Fibroblast of lung (primary cell): Measurements from ENCODE around the gene DIAPH3. TPM values are rescaled to one million over a fixed set of nuclear protein-coding genes. Genes with fewer than 3 reads are reported as not detected.

ENCODE experiments used
- DNase-seq, 2 donors: peaks; one replicate each; pipeline versions ENCODE4 v3.0.0 to v3.0.0-alpha.2; 2010; ENCODE audit warnings: low read depth in 2 of 2
- H2AFZ ChIP-seq: 2 replicates; pipeline ENCODE4 v1.5.1; 2012; ENCODE audit warnings: low read length, control low read depth, inconsistent platforms
- H3K27ac ChIP-seq: 2 replicates; pipeline ENCODE4 v1.5.1; 2011; ENCODE audit warnings: low read length, control low read depth; ENCODE audit not compliant: insufficient read depth
- H3K27me3 ChIP-seq: 2 replicates; pipeline ENCODE4 v1.5.1; 2011; ENCODE audit warnings: mild to moderate bottlenecking, low read length; ENCODE audit not compliant: control insufficient read depth, insufficient read depth
- H3K36me3 ChIP-seq: 2 replicates; pipeline ENCODE4 v1.5.1; 2011; ENCODE audit warnings: low read length; ENCODE audit not compliant: control insufficient read depth, insufficient read depth
- H3K4me1 ChIP-seq: 2 replicates; pipeline ENCODE4 v1.5.1; 2011; ENCODE audit warnings: low read length; ENCODE audit not compliant: control insufficient read depth, insufficient read depth; ENCODE audit errors: extremely low read depth
- H3K4me2 ChIP-seq: 2 replicates; pipeline ENCODE4 v1.5.1; 2011; ENCODE audit warnings: low read length, control low read depth; ENCODE audit not compliant: insufficient read depth; ENCODE audit errors: extremely low read depth
- H3K4me3 ChIP-seq, 4 experiments: fragments of 200-600 bp in 1 of 4; sonication (generic) in 1 of 4; replicated peaks in 1 of 4; 2 replicates each; pipeline ENCODE4 v1.5.1; 2011 to 2016; ENCODE audit warnings: low read length in 4 of 4, low read depth in 3 of 4, mild to moderate bottlenecking in 3 of 4, control low read depth in 2 of 4, inconsistent platforms in 1 of 4, mixed read lengths in 1 of 4; ENCODE audit not compliant: insufficient read depth in 1 of 4; ENCODE audit errors: control extremely low read depth in 1 of 4
- H3K79me2 ChIP-seq: 2 replicates; pipeline ENCODE4 v1.5.1; 2012; ENCODE audit warnings: mild to moderate bottlenecking, low read length, inconsistent platforms; ENCODE audit not compliant: control insufficient read depth, insufficient read depth
- H3K9ac ChIP-seq: 2 replicates; pipeline ENCODE4 v1.5.1; 2011; ENCODE audit warnings: mild to moderate bottlenecking, low read length, control low read depth; ENCODE audit not compliant: insufficient read depth
- H3K9me3 ChIP-seq: 2 replicates; pipeline ENCODE4 v1.5.1; 2012; ENCODE audit warnings: low read depth, low read length; ENCODE audit not compliant: control insufficient read depth, insufficient read depth
- H4K20me1 ChIP-seq: 2 replicates; pipeline ENCODE4 v1.5.1; 2011; ENCODE audit warnings: low read length; ENCODE audit not compliant: control insufficient read depth, insufficient read depth; ENCODE audit errors: extremely low read depth
- EZH2 ChIP-seq: IDR thresholded peaks from 2 replicates; pipeline ENCODE4 v1.5.1; 2012; ENCODE audit warnings: low read length, control low read depth, mild to moderate bottlenecking; ENCODE audit errors: missing control alignments
- polyA plus RNA-seq, 2 donors: library from polyadenylated mRNA; depleted of rRNA in 1 of 2; stranded (reverse) in 1 of 2; unstranded in 1 of 2; fragments of >200 nt; gene quantifications; 2 replicates each; pipeline ENCODE4 v1.2.1, GENCODE V29; 2011 to 2012; ENCODE audit warnings: missing spikeins in 1 of 2
- total RNA-seq: library from RNA; depleted of rRNA; stranded (reverse); fragments of >200 nt; gene quantifications from 2 replicates; pipeline ENCODE4 v1.2.1, GENCODE V29; 2014
- TF ChIP-seq, protein P1 (sequence below), 2 donors: IDR thresholded peaks in 1 of 2; conservative IDR thresholded peaks in 1 of 2; 1 replicate in 1 of 2; 2 replicates in 1 of 2; pipeline ENCODE4 v1.5.1; 2011 to 2012; ENCODE audit warnings: low read length in 2 of 2, control low read depth in 1 of 2, inconsistent platforms in 1 of 2, low read depth in 1 of 2, mild to moderate bottlenecking in 1 of 2

Gene DIAPH3
- total and polyA plus RNA-seq, 2 donors (not counting 1 experiment from before 2014, with no cell fraction given): 5.9 to 10.9 TPM

DNA sequence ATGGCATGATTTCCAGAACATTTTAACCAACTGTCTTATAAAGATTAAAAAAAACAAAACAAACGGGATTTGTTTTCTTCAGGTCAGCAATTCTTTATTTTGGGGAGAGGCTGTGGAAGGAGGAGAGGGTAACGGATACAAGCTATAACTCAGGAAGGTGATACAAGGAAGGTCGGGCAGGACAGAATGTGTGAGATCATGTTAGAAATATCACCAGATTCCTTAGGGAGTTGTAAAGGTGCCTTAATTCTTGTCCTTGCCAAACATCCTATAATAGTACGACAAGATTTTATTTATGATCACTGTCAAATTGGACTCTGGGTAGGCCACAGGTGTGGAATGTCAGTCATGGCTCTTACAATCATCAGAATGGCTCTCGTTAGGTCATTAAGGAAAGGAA is 503.1 kb downstream of the DIAPH3 start:
- Histone ChIP-seq H4K20me1 (no peaks in the 10 kb centered on the region), H3K27me3 (no peaks in the 10 kb centered on the region), H3K27ac (no peak overlapping the region), H3K4me2 (no peak overlapping the region), H3K4me3 (no peak overlapping the region), H3K36me3 (no peaks in the 10 kb centered on the region), H3K79me2 (no peaks in the 10 kb centered on the region), H3K9ac (no peak overlapping the region), H3K9me3 (no peaks in the 10 kb centered on the region), H3K4me1 (no peaks in the 10 kb centered on the region), H2AFZ (no peak overlapping the region)
- no peak for DNase-seq
- no peak for TF ChIP-seq EZH2
- TF ChIP-seq, protein P1, sequence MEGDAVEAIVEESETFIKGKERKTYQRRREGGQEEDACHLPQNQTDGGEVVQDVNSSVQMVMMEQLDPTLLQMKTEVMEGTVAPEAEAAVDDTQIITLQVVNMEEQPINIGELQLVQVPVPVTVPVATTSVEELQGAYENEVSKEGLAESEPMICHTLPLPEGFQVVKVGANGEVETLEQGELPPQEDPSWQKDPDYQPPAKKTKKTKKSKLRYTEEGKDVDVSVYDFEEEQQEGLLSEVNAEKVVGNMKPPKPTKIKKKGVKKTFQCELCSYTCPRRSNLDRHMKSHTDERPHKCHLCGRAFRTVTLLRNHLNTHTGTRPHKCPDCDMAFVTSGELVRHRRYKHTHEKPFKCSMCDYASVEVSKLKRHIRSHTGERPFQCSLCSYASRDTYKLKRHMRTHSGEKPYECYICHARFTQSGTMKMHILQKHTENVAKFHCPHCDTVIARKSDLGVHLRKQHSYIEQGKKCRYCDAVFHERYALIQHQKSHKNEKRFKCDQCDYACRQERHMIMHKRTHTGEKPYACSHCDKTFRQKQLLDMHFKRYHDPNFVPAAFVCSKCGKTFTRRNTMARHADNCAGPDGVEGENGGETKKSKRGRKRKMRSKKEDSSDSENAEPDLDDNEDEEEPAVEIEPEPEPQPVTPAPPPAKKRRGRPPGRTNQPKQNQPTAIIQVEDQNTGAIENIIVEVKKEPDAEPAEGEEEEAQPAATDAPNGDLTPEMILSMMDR (conservative IDR thresholded peaks at IDR 0.05 in 1 of 2, IDR thresholded peaks at IDR 0.05 in 1 of 2; ENCODE audit: low read depth in 1 of 2, low read length in 2 of 2): no peak

DNA sequence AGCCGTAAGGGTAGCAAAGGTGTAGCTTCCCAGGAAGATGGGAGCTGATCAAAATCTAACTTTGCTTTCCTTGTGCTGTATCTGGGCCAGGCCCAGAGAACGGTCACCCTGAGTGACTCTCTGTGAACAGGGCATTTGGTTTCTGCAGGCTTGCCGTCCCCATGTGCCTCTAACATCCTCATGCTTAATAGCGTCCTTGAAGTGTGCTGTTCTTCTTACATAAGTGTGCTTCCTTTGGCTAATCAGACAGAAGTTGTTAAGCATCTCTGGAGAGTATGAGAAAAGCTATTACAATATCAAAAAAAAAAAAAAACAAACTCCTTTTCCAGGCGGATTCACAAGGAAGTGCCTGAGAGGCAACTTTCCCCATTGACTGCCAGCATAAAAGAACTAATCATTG is 503.7 kb downstream of the DIAPH3 start:
- Histone ChIP-seq H3K27me3 (no peaks in the 10 kb centered on the region), H2AFZ (no peak overlapping the region), H3K9ac (no peak overlapping the region), H4K20me1 (no peaks in the 10 kb centered on the region), H3K36me3 (no peaks in the 10 kb centered on the region), H3K27ac (no peak overlapping the region), H3K4me1 (no peaks in the 10 kb centered on the region), H3K4me2 (no peak overlapping the region), H3K9me3 (no peaks in the 10 kb centered on the region), H3K79me2 (no peaks in the 10 kb centered on the region), H3K4me3 (no peak overlapping the region)
- TF ChIP-seq, protein P1 (conservative IDR thresholded peaks at IDR 0.05 in 1 of 2, IDR thresholded peaks at IDR 0.05 in 1 of 2; ENCODE audit: low read depth in 1 of 2, low read length in 2 of 2): no peak
- no peak for TF ChIP-seq EZH2
- DNase-seq: no peak

DNA sequence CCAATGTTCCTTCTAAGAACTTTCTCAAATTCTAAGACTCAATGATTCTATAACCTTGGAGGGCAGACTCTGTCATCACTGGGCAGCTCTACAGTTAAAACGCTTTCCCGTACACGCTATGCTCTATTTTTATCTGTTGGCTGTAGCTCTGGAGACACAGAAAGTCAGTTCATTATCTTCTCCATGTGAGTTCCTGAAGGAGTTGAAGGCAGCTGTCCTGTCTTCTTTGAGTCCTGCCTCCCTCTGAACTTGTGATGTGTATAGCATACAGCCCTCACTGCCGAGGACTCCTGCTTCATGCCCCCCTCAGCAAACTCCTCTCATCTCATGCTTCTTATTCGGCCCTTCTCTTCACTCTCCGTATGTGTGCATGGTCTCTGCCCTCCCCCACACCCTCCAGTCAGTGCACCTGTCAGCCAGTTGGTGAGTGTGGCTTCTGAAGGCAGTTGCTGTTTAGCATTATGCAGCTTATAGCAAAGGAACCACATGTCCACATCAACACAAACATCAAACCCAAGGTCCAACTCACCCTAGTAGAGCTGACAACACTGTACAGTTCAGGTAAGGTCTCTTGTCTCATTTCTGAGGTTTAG is 504.9 kb downstream of the DIAPH3 start:
- no peaks in the 10 kb centered on the region for H3K9me3 ChIP-seq
- H3K27me3 ChIP-seq: no peaks in the 10 kb centered on the region
- DNase-seq: no peak
- H4K20me1 ChIP-seq: no peaks in the 10 kb centered on the region
- no peak overlapping the region for H3K4me3 ChIP-seq
- H3K36me3 ChIP-seq: no peaks in the 10 kb centered on the region
- H3K4me2 ChIP-seq: no peak overlapping the region
- H3K27ac ChIP-seq: no peak overlapping the region
- TF ChIP-seq, protein P1 (conservative IDR thresholded peaks at IDR 0.05 in 1 of 2, IDR thresholded peaks at IDR 0.05 in 1 of 2; ENCODE audit: low read depth in 1 of 2, low read length in 2 of 2): no peak
- TF ChIP-seq EZH2: no peak
- no peaks in the 10 kb centered on the region for H3K4me1 ChIP-seq
- no peak overlapping the region for H3K9ac ChIP-seq
- no peak overlapping the region for H2AFZ ChIP-seq
- no peaks in the 10 kb centered on the region for H3K79me2 ChIP-seq
